HS-27A (cell line): ENCODE data around the gene PEX16.

ENCODE experiments used
- DNase-seq: peaks from one replicate; pipeline ENCODE4 v3.0.0-alpha.2; 2012; ENCODE audit warnings: low read depth, missing footprints

The PEX16 gene

DNA sequence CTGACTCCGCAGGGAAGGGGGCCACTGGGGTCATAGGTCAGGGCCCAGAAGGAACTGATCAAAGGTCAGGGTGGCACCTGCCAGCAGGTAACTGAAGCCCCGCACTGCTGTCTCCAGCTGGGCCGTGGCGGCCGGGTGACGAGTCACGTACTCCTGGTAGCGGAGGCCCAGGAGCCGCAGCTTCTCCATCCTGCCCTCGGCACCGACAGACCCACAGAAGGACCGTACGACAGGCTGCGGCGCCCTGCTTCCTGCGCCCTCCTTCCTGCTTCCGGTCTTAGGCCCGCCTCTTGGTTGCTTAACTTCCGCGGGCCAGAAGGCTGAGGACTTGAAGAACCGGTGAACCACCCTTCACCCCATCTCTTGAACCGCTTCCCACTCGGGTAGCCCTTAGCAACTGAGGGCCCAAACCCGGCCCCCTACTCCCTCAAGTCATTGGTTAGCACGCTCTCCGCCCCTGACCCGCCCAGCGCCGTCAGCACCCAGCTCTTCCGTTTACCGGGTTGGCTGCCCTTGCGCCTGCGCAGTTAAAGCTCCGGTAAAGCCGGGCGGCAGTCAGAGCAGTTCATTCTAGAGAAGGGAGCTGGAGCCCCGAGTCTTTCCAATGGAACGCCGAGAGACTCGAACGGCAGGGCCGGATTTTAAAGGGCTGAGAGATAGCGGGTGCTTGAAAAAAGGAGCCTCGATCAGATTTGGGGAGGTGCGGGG, at the start of gene PEX16:
Gene PEX16 (minus strand): TSS at position 255 of the 708 bp plus-strand sequence. CDS start 66 bp downstream, at position 189.
- DNase-seq: peak; percentile 96

DNA sequence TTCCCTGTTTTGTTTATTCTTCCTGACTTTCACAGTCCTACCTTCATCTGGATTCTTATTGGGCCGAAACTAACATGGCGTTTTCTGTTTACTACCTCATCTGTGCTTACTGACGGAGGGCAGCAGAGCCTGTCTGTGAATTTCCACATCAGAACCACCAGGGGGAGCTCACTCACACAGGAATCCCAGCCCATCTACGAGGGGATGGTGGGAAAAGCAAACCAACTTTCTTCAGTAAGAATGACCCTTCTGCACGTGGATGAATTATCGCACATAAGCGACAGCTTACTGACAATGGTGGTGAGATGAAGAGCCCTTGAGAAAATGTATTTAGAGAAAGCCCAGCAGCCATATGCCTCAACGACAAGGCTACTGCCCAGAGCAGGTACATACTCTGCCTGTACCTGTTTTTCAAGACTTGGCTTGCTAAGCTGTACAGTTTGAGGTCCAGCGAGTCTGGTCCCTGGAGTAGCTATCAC, 47.3 kb upstream of the PEX16 start:
- DNase-seq: peak; percentile 51

DNA sequence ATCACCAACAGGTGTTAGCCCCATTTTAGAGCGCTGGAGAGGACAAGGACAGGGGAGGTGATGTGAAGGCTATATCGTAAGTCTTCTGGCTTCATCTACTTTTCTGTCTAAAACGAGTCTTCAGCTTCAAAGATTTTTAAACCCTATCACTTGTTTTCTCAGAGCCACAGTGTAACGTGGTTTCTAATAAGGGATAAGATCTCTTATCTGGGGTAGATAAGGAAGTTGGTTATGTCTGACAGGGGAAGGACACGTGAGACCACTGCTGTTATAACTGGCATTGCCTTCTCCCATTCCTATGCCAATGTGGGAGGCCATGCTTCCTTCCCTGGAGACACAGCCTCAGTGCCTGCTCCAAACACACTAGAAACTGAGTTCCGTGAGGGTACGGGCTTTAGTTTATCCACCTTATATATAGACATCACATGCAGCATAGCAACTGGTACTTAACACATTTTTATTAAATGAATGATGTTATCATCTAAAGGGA, 44.1 kb upstream of the PEX16 start:
- no peak for DNase-seq

DNA sequence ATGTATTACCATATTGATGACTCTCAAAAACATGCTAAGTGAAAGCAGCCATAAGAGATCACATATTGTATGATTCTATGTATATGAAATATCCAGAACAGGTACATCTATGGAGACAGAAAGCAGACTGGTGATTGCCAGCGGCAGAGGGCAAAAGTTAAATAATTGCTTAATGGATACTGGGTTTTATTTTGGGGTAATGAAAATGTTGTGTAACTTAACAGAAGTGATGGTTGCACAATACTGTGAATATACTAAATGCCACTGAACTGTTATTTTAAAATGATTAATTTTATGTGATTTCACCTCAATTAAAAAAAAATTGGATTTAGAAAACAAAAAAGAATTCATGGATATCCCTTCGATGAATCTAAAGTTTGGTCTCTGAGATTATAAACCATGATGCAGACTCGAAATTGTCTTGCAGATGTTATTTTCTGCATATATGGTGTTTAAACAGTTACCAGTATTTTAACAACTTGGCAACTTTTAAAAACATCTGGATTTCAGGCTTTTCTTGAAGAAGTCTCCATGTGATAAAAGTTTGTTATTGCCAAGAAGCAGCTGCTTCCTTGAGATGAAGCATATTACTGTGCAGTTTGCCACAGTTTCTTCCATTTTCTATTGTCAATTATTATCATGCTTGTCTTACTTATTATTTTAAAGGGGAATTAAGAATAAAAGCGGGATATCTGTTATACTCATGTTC, 42.9 kb upstream of the PEX16 start:
- no peak for DNase-seq

DNA sequence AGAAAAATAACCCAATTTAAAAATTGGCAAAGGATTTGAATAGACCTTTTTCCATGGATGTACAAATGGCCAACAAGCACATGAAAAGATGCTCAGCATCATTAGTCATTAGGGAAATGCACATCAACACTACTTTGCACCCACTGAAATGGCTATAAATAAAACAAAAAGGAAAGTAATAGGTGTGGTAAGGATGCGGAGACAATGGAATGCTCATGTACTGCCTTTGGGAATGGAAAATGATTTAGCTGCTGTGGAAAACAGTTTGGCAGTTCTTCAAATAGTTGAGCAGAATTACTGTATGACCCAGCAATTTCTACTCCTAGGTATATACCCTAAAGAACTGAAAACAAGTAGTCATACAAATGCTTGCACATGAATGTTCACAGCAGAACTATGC, 42.2 kb upstream of the PEX16 start:
- no peak for DNase-seq

DNA sequence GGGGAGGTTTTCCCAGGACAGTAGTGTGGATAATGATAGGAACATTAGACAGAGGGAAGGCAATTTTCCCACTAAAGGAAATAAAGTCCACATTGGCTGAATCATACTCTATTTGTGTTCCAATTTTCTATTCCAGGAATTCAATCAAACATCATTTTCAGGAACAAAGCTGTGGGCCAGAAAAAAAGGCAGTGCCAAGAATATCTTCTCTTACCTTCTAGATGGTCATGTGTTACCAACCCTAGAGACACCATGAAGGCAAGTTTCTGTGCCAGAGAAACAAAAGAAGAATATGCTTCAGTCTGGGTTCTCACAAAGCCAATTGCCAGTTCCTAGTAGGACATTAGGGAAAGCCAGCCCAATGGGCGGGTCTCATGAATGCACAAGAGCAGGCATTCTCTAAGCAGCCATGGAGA, 32.3 kb upstream of the PEX16 start:
- no peak for DNase-seq

DNA sequence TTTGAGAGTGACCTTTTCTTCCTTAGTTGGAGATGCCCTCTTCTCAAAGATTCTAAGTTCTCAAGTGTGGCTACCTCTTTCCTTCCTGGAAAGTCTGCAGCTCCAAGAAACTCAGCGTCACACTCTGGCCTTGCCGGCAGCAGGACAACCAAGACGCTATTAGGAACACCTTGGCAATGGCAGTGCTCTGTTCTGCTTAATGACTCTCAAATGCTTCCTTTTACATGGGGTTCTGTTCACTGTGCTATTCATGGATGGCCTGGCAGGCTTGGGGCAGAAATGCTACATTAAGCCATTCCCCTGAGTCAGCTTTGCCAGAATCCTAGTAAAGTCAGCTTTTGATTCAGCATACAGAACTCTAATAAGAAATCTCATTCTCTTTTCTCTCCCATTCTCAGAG, 30.7 kb upstream of the PEX16 start:
- no peak for DNase-seq

DNA sequence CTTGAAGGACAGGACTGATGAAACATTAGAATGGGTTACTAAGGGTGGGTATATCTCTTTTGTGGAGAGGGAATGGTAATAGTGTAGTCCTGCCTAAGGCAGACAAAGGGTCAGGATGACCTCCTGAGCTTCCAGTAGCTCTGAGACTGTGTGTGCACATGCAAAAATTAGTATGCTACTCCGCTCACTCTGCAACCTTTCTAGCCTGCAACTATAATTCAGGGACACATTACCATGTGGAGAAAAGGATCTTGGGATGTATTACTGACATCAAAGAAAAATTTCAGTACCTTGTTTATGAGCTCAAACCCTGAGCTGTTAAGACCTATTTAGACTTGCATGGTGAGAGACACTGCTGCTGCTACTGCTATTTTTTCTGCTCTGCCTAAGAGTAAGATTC, 30.2 kb upstream of the PEX16 start:
- no peak for DNase-seq

DNA sequence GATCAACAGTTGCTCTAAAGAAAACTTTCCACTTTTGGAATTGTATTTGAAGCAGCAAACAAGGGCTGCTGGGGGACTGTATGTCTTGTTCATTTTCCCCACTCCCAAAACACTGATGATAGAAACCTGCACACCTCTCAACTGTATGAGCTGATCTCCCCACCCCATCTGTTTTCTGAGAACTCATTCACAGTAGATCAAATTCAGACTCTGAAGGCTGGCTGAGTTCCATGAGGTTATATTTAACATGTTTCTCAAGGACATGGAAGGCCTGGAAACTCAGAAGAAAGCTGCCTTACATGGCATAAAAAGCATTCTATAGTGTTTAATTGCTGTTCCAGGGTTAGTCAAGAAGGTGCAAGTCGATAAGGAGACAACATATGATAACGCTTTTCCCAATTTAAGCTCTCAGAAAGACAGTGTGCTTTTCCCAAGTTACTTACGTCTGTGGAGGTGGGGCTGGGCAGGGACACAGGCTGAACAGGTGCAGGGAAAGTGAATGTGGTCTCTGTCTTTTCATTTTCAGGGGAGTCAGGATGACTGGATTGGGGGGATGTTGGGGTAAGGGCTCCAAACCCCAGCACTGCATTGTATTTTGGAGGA, 27.8 kb upstream of the PEX16 start:
- DNase-seq: no peak

DNA sequence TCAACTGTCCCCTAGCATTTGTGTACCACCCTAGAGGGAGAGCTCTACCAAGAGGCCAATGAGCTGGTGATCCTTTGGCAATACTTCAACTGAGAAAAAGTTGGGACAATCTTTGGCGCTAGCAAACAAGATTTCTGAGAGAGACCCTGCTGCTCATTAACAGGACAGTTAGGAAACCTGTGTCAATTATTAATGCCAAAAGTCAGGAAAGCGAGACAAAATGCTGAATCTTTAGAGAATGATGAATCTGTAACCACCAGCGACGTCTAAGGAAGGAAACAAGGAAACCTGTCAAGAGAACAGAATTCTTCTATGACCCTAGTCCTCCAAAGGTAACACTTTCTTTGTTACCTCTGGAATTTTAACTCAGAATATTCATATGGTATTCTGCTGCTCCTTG, 24.7 kb upstream of the PEX16 start:
- DNase-seq: no peak

DNA sequence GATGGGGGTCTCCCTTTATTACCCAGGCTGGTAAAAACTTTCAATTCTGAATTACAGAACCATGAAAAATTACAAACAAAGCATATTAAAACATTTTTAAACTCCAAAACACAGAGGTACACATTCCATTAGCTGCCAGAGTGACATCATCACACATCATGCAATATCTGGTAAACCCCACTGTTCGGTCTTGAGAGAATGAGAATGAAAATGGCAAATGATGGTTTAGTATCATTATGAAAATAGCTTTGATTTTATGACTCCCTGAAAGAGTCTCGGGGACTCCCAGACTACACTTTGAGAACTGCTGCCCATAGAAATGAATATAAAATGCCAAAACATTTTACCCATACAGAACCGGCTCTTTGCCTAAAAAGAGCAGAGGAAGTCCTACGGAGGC, 23.6 kb upstream of the PEX16 start:
- no peak for DNase-seq

DNA sequence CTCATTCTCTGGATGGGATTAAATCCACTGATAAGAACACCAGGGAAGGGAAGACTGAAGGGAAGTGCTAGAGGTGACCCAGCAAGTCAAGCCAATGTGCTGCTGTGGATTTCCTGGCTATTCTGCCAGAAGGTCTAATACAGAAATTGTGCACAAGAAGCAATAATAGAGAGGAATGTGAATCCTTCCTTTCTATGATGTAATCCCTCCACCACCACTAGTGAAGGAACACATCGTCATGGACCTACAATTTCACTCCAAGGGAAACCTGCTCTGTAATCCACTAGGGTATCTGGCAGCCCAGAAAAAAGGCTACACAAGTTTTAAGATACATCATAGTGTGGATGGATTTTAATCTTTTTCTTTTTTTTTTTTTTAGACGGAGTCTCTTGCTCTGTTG, 22.2 kb upstream of the PEX16 start:
- DNase-seq: no peak

DNA sequence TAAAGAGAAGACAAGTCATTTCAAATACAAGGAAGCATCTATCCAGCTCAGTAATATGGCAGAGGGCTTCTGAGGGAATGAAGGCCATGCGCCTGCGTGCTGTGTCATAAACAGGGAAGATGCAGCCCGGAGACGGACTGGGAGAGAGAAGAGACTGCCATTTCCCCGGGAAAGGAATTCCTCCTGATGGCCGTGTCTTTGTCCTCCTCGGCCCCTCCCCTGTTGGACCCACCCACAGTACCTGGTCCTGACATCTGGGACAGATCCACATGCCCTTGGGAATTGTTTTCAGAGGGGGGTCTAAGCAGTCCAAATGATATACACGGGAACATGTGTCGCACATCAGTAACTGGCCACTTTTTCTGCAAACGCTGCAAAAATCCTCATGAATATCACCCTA, 20.2 kb upstream of the PEX16 start:
- DNase-seq: no peak

DNA sequence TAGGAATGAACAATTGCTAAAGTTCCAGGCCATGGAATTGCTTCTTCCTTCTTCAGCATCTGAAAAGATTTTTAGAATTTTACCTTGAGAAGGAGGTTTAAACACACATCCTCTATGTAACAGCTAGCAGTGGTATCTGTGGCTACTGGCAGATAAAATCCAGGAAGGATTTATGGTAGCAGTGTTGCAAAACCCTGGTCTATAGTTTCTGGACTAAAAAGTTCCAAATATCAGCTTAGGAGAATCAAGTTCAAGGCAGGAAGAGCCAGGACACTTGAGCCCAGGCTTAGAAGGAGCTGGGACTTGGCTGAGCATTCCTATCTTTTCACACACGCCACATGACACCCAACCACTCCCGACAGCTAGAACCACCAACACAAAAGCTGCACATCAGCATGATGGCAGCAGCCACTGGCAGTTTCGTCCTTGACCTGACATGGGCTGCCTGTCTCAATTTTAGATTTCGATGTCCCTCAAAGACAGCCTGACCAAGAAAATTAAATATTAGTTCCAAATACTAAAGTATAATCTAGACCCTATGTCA, 18.9 kb upstream of the PEX16 start:
- no peak for DNase-seq

DNA sequence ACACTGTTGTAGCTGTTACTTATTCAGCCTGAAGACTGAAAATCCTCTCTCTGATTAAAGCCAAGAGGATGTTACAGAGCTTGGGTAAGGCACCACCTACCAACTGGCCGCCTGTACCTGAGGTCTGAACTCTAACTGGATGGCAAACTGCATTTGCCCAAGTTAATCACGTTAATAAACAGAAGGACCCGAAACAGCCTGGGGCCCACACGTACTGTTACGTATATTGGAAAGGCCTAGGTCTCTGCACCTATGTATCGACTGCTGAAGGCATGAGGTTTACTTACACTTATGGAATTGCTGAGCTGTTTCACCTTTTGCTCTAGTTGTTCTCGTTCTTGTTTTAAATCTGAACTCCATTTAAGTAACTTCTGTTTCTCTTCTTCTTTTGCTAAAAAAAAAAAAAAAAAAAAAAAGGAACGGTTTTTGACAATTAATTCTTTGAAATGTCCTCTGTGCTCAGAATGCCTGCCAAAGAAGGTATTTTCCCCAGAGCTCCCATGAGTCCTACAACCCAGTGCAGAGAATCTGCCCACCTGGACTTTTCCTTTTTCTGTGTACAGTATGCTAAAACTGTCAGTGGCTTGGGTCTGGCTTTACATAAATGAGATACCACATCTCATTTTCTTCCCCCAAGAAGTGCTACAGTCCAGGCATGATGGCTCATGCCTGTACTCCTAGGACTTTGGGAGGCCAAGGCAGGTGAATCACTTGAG, 17.8 kb upstream of the PEX16 start:
- no peak for DNase-seq

DNA sequence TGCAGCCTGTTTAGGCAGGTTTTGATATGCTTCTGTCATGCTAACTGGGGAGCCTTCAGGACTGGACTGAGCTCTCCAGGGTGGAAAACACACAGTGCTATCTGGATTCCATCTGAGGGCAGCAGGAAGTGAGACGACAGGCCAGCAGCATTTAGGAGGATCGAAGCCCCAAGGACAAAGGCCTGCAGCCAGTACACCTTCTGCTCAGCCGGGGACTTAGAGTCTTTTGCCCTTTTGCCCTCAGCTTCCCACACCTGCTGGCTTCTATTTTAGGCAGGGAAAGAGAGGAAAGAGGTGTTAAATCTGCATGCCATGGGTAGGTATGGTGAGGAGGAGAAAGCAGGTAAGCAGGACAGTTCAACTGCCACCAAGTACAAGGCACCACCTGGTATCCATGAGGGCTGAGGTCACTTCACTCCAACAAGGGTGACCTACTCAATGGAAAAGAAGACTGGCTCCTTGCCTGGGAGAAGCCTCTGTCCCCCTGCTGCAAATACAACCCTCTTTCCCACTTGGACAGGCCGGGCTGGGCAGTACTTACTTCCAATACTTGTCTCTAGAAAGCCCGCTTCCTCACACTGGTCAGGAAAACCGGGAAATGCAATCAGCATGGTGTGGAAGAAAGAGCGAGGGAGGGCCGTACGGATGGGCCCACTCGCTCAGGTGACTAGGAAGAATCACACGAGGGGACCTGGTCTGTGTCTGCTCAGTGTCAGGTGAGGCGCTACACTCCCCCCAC, 17.1 kb upstream of the PEX16 start:
- DNase-seq: no peak

DNA sequence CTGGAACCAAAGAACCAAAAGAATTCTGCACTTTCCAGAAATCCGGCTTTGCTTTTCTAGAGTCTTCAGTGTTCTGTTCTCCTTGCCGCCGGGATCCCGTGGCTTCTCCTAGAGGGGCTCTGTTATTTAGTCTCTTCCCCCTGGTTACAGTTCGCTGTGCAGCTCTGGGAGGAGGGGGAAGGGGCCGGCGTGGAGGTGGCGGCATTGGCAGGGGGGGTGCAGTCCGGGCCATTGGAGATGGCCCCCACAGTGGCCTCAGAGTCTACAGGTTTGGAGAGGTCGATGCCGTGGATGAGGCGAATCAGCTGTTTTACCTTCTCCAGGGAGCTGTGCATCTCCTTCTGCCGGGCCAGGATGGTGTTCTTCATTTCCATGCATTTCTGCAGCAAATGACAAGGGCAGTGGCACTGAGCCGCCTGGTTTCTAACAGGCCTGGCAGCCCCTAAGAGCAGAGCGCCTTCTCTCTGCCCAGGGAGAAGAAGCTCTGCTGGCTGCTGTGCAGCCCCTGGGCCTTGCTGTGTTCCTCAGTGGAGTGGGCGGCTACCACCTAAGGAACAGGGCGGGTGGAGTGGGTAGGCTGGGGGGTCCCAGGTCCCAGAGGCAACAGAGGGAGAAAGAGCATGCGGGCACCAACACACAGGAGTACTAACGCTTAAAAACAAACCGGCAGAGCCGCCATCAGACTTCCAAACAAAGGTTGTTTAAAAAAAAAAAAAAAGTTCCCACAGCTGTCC, 16.3 kb upstream of the PEX16 start:
- DNase-seq: no peak

DNA sequence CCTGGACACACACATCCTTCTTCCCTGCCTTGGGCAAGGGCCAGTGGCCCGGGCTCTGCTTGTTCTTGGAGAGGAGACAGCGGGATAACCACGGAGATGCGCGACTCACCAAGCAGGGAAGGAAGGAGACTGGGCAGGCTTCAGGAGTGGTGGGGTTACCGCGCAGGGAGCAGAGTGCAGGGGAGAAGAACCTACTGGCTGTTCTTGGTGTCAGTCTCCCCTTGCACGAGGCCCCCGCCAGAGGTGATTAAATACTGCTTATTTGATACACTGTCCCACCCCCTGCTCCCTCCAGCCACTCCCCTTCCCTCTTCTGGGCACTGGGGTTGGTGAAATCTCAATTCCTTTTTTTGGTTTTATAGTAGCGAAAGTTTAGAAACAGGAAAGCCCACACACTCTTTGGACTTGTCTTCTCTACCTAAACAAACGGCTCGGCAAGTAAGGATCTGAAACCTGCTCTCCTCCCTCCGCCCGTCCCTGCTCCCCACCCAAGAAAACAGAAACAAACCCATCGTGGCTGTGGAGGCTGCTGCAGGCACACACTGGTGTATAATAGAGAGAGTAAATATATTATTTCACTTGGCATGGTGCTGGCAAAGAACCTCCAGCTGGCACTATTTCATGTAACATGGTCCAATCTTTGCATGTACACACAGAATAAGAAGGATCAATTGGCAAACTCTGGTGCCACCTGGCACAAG, 15.6 kb upstream of the PEX16 start:
- DNase-seq: no peak

DNA sequence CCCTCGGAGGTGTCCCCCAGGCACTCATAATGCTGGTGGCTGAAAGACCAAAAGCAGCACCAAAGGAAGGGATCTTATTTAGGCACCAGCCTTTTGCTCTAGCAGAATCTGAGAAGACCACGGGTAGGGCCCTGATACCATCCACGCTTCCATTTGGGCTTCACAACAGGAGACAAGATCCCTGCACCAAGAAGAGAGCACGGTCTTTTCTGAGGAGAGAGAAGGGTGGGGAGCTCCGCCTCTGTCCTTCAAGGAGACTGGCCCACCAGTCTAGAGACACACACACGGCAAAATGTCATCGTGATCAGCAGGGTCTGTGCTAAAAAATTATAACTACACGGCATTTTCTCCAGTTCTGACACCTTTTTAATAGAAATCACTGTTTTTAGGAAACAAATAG, 14.5 kb upstream of the PEX16 start:
- no peak for DNase-seq

DNA sequence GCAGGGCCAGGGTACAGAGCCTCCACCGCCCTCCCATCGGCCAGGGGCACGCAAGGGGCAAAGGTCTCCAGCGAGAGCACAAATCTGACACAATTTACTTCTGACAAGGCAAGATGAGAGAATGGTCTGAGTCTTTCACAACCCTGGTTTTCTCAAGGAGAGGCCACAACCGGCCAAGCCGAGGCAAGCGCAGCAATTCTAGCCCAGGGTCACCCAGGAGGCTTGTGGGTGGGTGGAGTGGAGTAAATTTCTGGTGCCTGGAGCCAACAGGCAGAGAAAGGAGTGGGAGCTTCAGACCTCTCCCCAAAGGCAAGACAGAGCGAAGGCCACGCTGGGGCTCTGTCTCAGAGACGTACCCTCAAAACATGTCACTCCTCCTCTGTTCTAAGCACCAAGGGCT, 14.1 kb upstream of the PEX16 start:
- no peak for DNase-seq
